Thoracic aorta (tissue), 2 donors: ENCODE data around the gene FCMR. TPM values are rescaled to one million over a fixed set of nuclear protein-coding genes. Genes with fewer than 3 reads are reported as not detected.

Experiments used
- ATAC-seq: fragments of 150-250 bp; one replicate; pipeline ENCODE4 v1.8.0; 2017; ENCODE audit warnings: low read depth; ENCODE audit not compliant: insufficient number of reproducible peaks, low FRiP score
- DNase-seq: peaks from one replicate; pipeline ENCODE4 v3.0.0-alpha.2; 2020; ENCODE audit warnings: low spot score
- H3K27ac ChIP-seq, 2 donors: fragments of 200-600 bp; sonication (generic); 1 replicate in 1 of 2; 2 replicates in 1 of 2; pipeline ENCODE4 v1.5.1; 2016; ENCODE audit warnings: mild to moderate bottlenecking in 2 of 2, moderate library complexity in 2 of 2
- H3K27me3 ChIP-seq: fragments of 200-600 bp; sonication (generic); replicated peaks from 2 replicates; pipeline ENCODE4 v1.6.0; 2016; ENCODE audit warnings: mild to moderate bottlenecking; ENCODE audit not compliant: insufficient read depth
- H3K36me3 ChIP-seq: fragments of 200-600 bp; sonication (generic); one replicate; pipeline ENCODE4 v1.5.1; 2016
- H3K4me1 ChIP-seq, 2 donors: fragments of 200-600 bp; sonication (generic); 1 replicate in 1 of 2; 2 replicates in 1 of 2; pipeline versions ENCODE4 v1.5.1 to v1.6.0; 2016; ENCODE audit warnings: low read depth in 2 of 2, mild to moderate bottlenecking in 1 of 2; ENCODE audit not compliant: control insufficient read depth in 1 of 2
- H3K4me3 ChIP-seq: fragments of 200-600 bp; sonication (generic); 2 replicates; pipeline ENCODE4 v1.5.1; 2016; ENCODE audit warnings: mild to moderate bottlenecking
- H3K9me3 ChIP-seq: fragments of 200-600 bp; sonication (generic); 2 replicates; pipeline ENCODE4 v1.5.1; 2016
- total RNA-seq, 2 donors: library from RNA; depleted of rRNA; stranded (reverse); fragments of >200 nt; gene quantifications; one replicate each; pipeline versions ENCODE4 v1.1.0 to v1.2.3, GENCODE V29; 2016
- TF ChIP-seq, protein P1 (sequence below): fragments of 200-600 bp; sonication (generic); IDR thresholded peaks from one replicate; pipeline ENCODE4 v1.5.1; 2019; ENCODE audit warnings: antibody characterized with exemption

FCMR gene
- total RNA-seq, 2 donors from 2014 or later, result 5.4 TPM; not detected in 1

- TF ChIP-seq, protein P1, sequence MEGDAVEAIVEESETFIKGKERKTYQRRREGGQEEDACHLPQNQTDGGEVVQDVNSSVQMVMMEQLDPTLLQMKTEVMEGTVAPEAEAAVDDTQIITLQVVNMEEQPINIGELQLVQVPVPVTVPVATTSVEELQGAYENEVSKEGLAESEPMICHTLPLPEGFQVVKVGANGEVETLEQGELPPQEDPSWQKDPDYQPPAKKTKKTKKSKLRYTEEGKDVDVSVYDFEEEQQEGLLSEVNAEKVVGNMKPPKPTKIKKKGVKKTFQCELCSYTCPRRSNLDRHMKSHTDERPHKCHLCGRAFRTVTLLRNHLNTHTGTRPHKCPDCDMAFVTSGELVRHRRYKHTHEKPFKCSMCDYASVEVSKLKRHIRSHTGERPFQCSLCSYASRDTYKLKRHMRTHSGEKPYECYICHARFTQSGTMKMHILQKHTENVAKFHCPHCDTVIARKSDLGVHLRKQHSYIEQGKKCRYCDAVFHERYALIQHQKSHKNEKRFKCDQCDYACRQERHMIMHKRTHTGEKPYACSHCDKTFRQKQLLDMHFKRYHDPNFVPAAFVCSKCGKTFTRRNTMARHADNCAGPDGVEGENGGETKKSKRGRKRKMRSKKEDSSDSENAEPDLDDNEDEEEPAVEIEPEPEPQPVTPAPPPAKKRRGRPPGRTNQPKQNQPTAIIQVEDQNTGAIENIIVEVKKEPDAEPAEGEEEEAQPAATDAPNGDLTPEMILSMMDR, result no peak
- H3K36me3 ChIP-seq, result no peaks in the 10 kb centered on the region
- no peak for DNase-seq
- no peaks in the 10 kb centered on the region for H3K27me3 ChIP-seq
- no peaks in the 10 kb centered on the region for H3K9me3 ChIP-seq
- no peak overlapping the region for H3K27ac ChIP-seq
- H3K4me3 ChIP-seq, result no peak overlapping the region
- ATAC-seq, result no peak
- H3K4me1 ChIP-seq, result no peaks in the 10 kb centered on the region
Observed at GRCh38 chr1:206923009-206923960, 1.5 kb upstream of the FCMR start.

GRCh38 chr1:206922524-206922923 is 783 bp upstream of the FCMR start:
- no peak for DNase-seq
- no peak for ATAC-seq
- Histone ChIP-seq H3K27me3 (no peaks in the 10 kb centered on the region), H3K4me3 (no peak overlapping the region), H3K36me3 (no peaks in the 10 kb centered on the region), H3K4me1 (no peaks in the 10 kb centered on the region), H3K9me3 (no peaks in the 10 kb centered on the region), H3K27ac (no peak overlapping the region)
- TF ChIP-seq, protein P1, result no peak

GRCh38 chr1:206918076-206918475 is 3.7 kb downstream of the FCMR start:
- DNase-seq, result no peak
- peaks cover under 1% of the 10 kb centered on the region for H3K27me3 ChIP-seq
- ATAC-seq, result no peak
- H3K27ac ChIP-seq, result no peak overlapping the region
- H3K4me1 ChIP-seq, result no peaks in the 10 kb centered on the region
- TF ChIP-seq, protein P1, result no peak
- H3K9me3 ChIP-seq, result no peaks in the 10 kb centered on the region
- no peak overlapping the region for H3K4me3 ChIP-seq
- H3K36me3 ChIP-seq, result no peaks in the 10 kb centered on the region

GRCh38 chr1:206916000-206916709 is 5.6 kb downstream of the FCMR start:
- no peak for DNase-seq
- Histone ChIP-seq H3K27me3 (peaks cover 6% of the 10 kb centered on the region), H3K4me1 (no peaks in the 10 kb centered on the region), H3K27ac (no peak overlapping the region), H3K9me3 (no peaks in the 10 kb centered on the region), H3K36me3 (no peaks in the 10 kb centered on the region), H3K4me3 (no peak overlapping the region)
- no peak for ATAC-seq
- TF ChIP-seq, protein P1, result no peak
